Stimulated activated CD8-positive, alpha-beta memory T cell treated with anti-CD3 and anti-CD28 coated beads, Interleukin-4, amount 100 ng/mL, for 1 hour (primary cell): Measurements from ENCODE around the gene ITCH.
"Not testable (repeated sequence)": the region's sequence is repeated elsewhere in the genome, so short reads cannot be mapped to it uniquely, and the experiment has no call there.

Experiments used
- DNase-seq, 2 donors: peaks; one replicate each; pipeline ENCODE4 v3.0.0-alpha.2; 2020; ENCODE audit warnings: low read depth in 2 of 2, low spot score in 1 of 2

The ITCH gene

DNA sequence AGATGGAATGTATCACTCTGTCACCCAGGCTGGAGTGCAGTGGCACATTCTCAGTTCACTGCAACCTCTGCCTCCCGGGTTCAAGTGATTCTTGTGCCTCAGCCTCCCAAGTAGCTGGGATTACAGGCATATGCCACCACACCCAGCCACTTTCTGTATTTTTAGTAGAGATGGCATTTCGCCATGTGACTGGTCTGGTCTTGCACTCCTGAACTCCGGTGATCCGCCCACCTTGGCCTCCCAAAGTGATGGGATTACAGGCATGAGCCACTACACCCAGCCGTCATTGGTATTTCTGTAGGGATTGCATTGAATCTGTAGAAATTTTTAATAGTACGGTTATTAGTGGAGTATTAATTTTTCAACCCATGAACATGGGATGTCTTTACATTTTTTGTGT, 134.5 kb downstream of the ITCH start:
- DNase-seq, result not testable (repeated sequence)

DNA sequence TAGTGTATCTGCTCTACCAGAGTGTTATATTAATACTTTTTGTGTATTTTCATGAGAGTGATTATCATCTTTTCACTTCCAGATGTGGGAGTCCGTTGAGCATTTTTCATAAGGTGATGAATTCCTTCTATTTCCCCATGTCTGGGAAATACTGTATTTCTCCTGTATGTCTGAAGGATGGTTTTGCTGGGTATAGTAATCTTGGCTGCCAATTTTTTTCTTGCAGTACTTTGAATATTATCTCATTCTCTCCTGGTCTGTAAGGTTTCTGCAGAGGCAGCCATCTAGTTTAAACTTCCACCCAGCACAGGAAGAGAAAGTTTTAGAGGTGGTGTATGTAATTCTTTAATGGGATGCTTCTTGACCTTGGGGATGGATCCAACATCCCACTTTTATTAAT, 137.8 kb downstream of the ITCH start:
- no peak for DNase-seq

DNA sequence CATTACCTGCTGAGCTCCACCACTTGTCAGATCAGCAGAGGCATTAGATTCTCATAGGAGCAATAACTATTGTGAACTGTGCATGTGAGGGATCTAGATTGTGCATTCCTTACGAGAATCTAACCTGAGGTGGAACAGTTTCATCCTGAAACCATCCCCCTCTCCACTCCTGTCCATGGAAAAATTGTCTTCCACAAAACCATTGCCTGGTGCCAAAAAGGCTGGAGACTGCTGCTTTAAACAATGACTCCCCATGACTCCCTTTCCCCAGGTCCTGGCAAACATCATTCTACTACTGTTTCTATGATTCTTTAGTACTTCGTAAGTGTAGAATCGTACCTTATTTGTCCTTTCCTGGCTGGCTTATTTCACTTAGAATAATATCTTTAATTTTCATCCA, 143.4 kb downstream of the ITCH start:
- no peak for DNase-seq

DNA sequence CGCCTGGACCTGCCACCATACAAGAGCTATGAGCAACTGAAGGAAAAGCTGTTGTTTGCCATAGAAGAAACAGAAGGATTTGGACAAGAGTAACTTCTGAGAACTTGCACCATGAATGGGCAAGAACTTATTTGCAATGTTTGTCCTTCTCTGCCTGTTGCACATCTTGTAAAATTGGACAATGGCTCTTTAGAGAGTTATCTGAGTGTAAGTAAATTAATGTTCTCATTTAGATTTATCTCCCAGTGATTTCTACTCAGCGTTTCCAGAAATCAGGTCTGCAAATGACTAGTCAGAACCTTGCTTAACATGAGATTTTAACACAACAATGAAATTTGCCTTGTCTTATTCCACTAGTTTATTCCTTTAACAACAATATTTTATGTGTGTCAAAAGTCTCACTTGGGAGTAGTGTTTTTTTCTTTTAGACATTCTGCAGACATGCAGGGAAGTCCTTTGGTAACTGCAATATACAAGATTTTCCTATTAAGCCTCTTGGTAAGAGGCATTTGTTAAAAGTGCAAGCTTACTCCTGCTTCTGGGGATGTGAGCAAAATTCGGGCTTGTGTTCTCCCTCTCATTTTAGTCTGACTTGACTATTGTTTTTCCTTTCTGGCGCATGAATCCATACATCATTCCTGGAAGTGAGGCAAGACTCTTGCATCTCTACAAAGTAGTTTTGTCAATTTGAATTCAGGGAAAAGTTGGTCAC, 144.8 kb downstream of the ITCH start:
- DNase-seq, result no peak

DNA sequence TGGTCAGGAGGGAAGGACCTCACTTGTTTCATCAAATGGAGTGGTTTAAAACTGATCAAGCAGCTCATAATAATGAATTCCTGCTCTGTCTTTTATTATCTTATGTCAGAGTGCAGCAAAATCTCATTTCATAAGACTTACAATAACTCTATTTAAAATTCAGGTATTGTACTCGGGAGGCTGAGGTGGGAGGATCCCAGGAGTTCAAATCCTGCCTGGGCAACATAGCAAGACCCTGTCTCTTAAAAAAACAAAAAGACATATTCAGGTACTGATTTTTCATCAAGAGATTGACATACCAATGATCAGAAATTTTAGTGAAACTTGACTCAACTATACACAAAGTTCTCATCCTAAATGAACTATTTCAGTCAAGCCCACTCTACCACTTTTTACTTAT, 147.5 kb downstream of the ITCH start:
- DNase-seq, result no peak

DNA sequence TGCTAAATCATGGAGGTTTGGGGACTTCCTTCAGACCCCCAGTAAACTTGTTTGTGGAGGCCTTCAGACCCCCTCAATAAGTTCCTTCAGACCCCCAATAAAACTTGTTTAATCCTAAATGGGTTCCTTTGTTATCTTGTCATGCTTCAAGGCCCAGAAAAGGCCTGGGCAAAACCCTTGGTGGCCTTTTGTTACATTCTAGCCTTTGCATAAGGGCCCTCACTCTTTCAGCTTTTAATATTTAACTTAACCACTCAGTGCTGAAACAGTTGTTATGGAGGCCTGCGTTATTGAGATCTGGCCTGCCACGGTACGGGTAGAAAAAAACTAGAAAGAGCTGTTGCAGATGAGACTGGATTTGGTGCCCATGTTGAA, 148.8 kb downstream of the ITCH start:
- DNase-seq, result no peak

DNA sequence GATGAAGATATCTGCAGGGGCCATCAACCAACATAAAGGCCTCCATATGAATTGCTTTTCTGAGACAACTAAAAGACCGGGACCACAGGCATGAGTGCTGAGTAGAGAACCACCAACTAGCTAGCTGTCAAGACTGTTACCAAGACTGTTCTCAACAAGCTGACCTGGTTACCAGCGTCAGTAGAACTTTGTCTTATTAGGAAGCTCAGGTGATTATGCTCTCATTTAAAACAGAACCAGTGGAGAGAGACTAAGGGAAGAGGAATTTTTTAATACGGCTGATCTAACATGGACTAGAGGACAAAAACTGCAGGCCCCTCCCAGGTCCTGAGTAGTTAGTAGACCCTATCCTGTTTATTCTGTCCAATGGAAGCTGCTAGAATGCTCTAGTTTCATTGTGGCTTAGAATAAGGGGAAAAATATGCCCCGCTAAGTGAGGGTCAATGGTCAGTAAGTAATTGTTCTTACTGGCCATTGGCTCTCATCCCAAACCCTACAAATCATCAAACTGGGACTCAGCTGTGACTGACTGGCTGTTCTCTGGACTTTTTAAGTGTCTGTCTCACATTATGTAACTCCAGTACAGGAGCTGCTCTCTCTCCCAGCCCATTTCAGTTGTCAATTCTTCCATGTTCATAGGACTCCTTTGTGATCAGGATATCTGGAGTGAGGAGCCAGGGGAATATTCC, 149.3 kb downstream of the ITCH start:
- no peak for DNase-seq

DNA sequence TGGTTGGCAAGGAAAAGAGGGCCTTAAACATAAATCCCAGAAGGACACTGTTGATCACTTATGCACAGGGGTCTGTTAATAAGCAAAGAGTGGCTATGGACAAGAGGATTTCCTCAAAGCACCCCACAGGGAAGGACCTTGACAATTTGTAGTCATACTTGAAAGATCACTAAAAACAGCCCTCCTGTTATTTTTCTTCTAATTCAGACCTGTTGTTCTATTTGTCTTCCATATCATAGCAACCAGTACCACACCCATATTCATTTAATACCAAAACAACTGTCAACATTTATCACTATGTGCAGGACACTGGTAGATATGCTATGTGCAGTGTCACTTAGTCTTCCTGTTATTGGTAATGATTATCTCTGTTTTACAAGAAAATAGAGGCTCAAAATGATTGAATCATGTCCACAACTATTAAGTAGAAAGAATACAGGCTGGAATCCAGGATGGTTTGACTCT, 149.9 kb downstream of the ITCH start:
- DNase-seq, result no peak

DNA sequence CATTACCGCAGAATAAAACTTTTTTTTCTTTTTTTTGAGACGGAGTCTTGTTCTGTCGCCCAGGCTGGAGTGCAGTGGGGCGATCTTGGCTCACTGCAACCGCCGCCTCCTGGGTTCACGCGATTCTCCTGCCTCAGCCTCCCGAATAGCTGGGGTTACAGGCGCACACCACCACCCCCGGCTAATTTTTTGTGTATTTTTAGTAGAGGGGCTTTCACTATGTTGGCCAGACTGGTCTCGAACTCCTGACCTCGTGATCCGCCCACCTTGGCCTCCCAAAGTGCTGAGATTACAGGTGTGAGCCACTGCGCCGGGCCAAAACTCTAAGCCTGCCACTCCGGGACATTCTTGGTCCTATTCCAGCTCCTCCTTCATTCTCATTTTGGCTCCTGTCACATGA, 151.0 kb downstream of the ITCH start:
- not testable (repeated sequence) for DNase-seq

DNA sequence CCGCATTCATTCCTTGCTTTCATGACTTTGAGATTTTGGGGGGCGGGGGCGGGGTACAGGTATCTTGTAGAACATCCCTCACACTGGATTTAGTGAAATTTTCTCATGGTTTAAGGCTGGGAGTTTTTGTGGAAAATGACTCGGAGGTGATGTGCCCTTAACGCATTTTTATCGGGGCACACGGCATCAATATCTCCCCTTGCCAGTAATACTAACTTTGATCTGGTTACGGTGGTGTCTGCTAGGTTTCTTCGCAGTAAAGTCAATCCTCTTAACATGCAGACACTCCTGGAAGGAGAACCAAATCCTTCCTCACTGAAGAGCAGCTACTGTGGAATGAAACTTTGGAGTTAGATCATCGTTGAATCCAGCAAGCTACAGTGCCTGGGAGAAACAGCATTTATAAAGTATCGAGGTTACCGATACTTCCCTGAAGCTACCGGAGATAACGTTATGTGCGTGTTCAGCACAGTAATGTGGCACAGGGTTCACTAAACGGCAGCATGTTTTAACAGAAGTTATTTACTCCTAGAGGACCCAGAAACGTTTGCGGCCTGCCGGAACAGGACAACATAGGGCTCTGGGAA, 151.9 kb downstream of the ITCH start:
- no peak for DNase-seq

DNA sequence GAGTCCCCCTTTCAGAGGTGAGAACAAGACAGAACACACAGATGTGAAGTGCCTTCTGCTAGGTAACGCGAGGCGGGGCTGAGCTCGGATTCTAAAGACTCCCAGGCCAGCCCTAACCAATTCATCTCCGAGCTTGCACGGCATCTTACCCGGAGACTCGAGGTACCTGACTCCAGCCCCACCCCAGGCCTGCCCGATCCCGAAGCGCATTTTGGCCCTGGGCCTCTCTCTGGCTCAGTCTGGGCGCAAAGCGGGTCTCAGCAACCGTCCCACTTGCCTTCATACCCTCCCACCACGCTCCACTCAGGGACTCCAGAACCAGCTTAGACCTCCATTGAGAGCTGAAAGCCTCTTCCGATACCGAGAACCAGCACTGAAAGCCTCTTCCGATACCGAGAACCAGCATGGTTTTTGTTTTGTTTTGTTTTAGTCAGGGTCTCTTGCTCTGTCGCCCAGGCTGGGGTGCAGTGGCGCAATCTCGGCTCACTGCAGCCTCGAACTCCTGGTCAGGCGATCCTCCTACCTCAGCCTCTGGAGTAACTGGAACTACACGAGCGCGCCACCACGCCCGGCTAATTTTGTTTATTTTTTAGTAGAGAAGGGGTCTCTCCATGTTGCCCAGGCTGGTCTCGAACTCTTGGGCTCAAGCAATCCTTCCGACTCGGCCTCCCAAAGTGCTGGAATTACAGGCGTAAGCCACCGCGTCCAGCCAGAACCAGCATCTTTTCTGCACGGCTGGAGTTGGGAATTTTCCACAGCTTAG, 152.6 kb downstream of the ITCH start:
- peak; percentile 28 to 37 for DNase-seq

DNA sequence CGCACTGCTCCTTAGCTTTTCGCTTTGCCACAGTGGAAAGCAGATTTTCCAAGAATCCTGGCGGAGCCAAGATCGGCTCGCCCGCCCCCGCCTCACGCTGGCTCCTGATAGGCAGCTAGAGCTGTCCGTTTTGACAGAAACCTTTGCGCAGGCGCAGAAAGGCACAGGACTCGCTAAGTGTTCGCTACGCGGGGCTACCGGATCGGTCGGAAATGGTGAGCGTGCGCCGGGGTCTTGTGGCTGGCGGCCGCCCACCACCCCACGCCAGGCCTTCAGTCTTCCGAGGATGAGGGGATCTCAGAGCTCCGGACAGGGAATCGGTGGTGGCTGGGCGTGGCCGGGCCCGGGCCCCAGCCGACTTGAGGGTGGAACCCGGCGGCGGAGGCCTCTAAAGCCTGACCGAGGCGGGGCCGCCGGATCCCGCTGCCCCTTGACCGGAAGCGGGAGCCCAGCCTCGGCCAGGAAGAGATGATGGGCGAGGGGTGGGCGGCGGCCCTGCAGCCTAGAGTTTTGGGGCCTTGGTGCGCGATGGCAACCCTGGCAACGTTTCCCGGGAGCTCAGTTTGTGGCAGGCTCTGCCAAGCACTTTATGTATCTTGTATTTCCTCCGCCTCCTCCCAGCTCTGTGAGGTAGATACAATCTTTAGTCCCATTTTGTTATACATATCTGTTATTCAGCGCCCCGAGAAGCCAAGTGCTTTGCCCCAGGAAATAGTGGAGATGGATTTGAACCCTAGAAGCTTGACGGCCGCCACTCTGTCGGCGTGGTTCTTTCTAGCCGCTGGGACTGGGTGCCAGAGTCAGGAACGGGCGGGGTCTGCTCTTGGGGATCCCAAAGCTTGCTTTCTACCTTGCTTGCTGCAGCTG, 153.4 kb downstream of the ITCH start, which contains the start of gene DYNLRB1:
Gene DYNLRB1, plus strand, starts transcription at position 176 of the 867 bp plus-strand sequence. Its CDS starts 37 bp downstream, at position 213.
- DNase-seq, result peak; percentile 92 to 93

DNA sequence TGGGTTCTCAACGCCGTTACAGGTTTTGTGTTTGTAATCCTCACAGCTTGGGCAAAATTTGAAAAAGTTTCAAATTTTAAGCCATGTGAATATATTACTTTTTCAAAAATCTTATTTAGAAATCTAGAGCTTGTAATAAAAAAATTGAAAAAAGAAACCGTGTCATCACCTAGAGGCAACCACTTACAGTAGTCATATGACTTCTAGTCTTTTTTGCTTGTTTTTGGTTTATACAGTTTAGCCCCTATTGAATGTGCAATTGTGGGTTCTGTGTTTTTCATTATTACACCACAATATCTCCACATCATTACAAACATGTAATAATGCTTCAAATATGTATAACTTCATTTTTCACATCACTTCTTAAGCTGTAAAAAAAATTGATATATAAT, 154.0 kb downstream of the ITCH start:
- no peak for DNase-seq

DNA sequence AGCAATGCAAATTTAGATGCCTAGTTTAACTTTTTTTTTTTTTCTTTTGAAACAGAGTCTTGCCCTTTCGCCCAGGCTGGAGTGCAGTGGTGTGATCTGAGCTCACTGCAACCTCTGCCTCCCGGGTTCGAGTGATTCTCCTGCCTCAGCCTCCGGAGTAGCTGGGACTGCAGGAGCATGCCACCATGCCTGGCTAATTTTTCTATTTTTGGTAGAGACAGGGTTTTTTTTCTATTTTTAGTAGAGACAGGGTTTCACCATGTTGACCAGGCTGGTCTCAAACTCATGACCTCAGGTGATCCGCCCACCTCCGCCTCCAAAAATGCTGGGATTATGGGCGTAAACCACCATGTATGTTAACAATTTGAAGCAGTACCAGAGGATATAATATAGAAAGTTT, 155.8 kb downstream of the ITCH start:
- not testable (repeated sequence) for DNase-seq

DNA sequence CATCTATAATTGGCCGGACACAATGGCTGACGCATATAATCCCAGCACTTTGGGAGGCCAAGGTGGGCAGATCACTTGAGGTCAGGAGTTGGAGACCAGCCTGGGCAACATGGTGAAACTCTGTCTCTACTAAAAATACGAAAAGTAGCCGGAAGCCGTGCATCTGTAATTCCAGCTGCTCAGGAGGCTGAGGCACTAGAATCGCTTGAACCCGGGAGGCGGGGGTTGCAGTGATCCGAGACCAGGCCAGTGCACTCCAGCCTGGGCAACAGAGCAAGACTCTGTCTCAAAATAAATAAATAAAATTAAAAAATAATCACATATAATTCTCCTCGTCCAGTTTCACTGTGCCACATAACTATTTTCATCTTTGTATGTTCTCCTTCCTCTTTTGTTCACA, 156.8 kb downstream of the ITCH start:
- not testable (repeated sequence) for DNase-seq

DNA sequence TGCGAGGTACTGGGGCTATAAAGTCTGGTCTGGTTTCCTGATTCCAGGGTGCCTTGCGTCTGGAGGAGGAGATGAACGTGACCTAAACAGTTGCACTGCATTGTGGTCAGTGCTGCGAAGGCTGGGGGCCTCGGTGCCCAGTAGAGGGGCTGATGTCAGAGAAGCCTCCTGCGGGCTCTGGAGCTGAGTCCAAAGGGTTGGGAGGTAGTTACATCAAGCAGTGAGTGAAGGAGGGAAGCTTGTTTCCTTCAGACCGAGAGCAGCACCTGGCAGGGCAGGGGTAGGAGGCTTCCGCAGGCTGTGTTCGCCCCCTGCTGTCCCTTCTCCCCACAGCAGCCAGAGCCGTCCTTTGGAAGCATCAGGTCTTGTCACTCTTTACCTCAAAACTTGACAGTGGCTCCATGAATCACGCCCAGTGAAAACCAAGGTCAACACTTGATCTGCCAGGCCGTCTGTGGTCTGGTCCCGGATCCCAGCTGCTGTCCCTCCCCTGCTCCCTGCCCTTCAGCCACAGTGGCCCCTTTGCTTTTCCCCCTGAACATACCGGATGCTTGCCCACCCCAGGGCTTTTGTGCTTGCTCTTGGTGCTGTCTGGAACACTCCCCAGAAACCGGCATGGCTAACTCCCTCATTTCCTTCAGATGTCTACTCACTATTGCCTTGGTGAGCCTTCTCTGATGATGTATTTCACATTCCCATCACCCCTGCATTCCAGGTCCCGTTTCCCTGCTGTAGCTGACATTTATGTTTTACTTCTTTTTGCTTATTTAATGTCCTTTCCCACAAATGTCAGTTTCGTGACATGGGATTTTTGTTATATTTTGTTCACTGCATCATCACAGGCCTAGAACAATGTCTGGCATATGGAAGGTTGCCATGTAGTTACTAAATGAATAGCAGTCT, 160.1 kb downstream of the ITCH start:
- DNase-seq, result no peak

DNA sequence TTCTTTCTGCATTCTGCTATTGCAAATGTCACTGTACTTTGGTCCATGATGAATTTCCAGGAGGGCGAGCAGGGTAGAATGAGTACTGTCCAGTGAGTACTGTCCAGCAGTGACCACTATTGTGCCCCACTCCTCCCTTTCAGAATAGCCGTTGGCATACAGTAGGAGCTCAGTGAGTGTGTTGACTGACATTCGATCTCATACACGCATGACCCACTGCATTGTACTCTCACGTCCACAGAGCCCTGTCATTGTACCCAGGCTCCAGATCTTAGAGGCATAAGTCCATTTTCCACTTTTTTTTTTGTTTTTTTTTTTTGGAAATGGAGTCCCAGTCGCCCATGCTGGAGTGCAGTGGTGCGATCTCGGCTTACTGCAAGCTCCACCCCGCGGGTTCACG, 161.4 kb downstream of the ITCH start:
- DNase-seq, result no peak

DNA sequence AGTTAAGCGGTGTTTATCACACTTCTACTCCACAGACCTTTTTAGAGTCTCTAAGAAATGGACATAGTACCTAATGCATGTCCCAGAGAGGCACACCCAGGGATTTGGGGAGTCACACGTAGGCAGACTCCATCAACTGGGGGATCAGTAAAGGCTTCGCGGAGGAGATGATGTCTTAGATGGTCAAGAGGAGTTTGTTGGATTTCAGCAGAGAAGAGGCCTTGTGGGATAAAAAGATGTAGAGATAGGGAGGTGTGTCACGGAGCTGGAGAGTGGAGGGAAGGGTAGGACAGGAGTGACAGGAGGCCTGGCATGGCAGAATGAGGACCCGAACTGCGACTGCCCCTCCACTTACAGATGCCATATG, 162.3 kb downstream of the ITCH start:
- DNase-seq, result no peak

DNA sequence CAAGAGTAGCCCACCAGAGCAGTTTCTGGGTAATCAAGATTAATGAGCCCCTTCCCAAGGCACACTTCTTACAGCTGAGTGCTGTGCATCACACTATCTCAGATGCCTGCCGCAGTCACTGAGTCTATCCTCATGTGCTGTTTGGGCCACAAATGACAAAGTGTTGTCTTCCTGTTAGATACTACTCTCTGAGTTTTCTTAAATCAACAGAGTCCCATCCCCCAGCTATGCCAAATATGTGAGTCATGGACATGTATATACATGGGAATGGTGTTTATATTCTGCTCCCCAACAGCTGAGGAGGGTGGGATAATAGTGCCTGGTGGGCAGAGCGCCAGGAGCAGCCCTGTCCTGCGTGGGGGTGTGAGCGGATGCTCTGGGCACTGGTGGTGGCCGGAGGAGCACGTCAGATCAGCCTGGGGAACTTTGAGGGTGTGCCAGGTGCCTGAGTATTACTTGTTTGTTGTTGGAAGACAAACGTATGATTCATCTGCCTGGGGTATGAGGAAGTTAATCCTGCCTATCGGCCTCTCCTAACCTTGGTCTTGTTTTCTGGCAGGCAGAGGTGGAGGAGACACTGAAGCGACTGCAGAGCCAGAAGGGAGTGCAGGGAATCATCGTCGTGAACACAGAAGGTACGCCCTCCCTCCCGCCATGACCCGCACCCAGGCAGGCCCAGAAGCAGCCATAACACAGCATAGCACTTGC, 162.8 kb downstream of the ITCH start:
- no peak for DNase-seq
